ENCODE data around the gene TMEM80.

DNA sequence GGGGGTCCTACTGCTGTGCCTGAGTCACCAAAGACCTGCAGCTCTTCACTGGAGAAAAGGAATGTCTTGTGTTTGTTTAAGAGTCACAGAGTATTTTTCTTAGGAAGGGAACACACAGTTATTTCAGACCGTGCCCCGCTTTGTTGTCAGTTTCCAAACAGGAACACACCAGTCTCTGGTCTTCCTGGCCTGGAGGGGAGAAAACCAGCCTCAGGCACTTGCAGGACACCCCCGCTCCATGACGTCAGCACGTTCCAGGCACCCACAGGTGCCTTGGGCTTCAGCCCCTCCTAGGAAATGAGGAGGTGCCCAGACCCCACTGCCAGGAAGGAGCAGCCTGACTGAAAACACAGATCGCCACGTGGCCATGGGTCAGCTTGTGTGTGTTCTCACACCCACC, 6.0 kb upstream of the TMEM80 start:
- no peak for TF ChIP-seq FOXK2 (IDR thresholded peaks at IDR 0.05)
- no peak for TF ChIP-seq SUZ12 (IDR thresholded peaks at IDR 0.05)
- TF ChIP-seq CTBP1 (IDR thresholded peaks at IDR 0.05; ENCODE audit: borderline replicate concordance) = no peak
- TF ChIP-seq NFRKB (IDR thresholded peaks at IDR 0.05) = no peak
- no peak for TF ChIP-seq ARNT (IDR thresholded peaks at IDR 0.05)
- no peak for TF ChIP-seq L3MBTL2 (conservative IDR thresholded peaks at IDR 0.05)
- TF ChIP-seq ELF4 (IDR thresholded peaks at IDR 0.05) = no peak
- no peak for TF ChIP-seq FOXA1 (IDR thresholded peaks at IDR 0.05)
- TF ChIP-seq BHLHE40 (IDR thresholded peaks at IDR 0.05; ENCODE audit: borderline replicate concordance) = no peak
- TF ChIP-seq SP1 (IDR thresholded peaks at IDR 0.05) = no peak
- no peak for TF ChIP-seq FOXM1 (IDR thresholded peaks at IDR 0.05; ENCODE audit: borderline replicate concordance)
- no peak for TF ChIP-seq HDGF (IDR thresholded peaks at IDR 0.05; ENCODE audit: borderline replicate concordance)
- TF ChIP-seq ZNF384 (IDR thresholded peaks at IDR 0.05) = no peak
